T-helper 2 cell treated with Interferon-gamma antibody and Interleukin-4, amounts not matched to agents 5 μg/mL and 100 μg/mL, for 36 hours (primary cell): ENCODE results near the gene PRR5.
A peak's percentile ranks its signal among the peaks of the same experiment; 100 is the strongest.

Source experiments
- DNase-seq: peaks from one replicate; pipeline ENCODE4 v3.0.0; 2021; ENCODE audit warnings: low spot score
- H3K27ac Mint-ChIP-seq: one replicate; pipeline ENCODE4 v1.8.0; 2021; ENCODE audit warnings: mild to moderate bottlenecking, mixed read lengths
- H3K27me3 Mint-ChIP-seq: one replicate; pipeline ENCODE4 v1.8.0; 2021; ENCODE audit warnings: low read depth, mixed read lengths
- H3K36me3 Mint-ChIP-seq: one replicate; pipeline ENCODE4 v1.8.0; 2021; ENCODE audit warnings: low read depth, mixed read lengths
- H3K4me1 Mint-ChIP-seq: one replicate; pipeline ENCODE4 v1.8.0; 2021; ENCODE audit warnings: low read depth, mixed read lengths
- H3K4me3 Mint-ChIP-seq: one replicate; pipeline ENCODE4 v1.8.0; 2022; ENCODE audit warnings: mild to moderate bottlenecking, moderate library complexity, mixed read lengths
- H3K9me3 Mint-ChIP-seq: one replicate; pipeline ENCODE4 v1.8.0; 2021; ENCODE audit warnings: mixed read lengths

The PRR5 gene

GRCh38 chr22:44706488-44706887 is 4.5 kb downstream of the PRR5 start:
- H3K4me3 Mint-ChIP-seq, result no peak overlapping the region

GRCh38 chr22:44707178-44707577 is 5.2 kb downstream of the PRR5 start:
- peaks cover 8% of the 10 kb centered on the region for H3K27me3 Mint-ChIP-seq
- H3K36me3 Mint-ChIP-seq, result no peaks in the 10 kb centered on the region
- no peaks in the 10 kb centered on the region for H3K9me3 Mint-ChIP-seq
- no peak overlapping the region for H3K4me3 Mint-ChIP-seq
- peaks cover 3% of the 10 kb centered on the region for H3K4me1 Mint-ChIP-seq
- no peak for DNase-seq
- H3K27ac Mint-ChIP-seq, result no peak overlapping the region

More at GRCh38 chr22:44706488-44706887, 4.5 kb downstream of the PRR5 start:
- H3K27ac Mint-ChIP-seq, result no peak overlapping the region
- H3K27me3 Mint-ChIP-seq, result peaks cover 8% of the 10 kb centered on the region
- H3K36me3 Mint-ChIP-seq, result no peaks in the 10 kb centered on the region
- no peak for DNase-seq
- no peaks in the 10 kb centered on the region for H3K9me3 Mint-ChIP-seq
- H3K4me1 Mint-ChIP-seq, result peaks cover 6% of the 10 kb centered on the region

GRCh38 chr22:44707752-44708151 is 5.7 kb downstream of the PRR5 start:
- Mint-ChIP-seq H3K4me1 (peaks cover 3% of the 10 kb centered on the region), H3K36me3 (no peaks in the 10 kb centered on the region), H3K27me3 (peaks cover 8% of the 10 kb centered on the region), H3K9me3 (no peaks in the 10 kb centered on the region), H3K4me3 (no peak overlapping the region), H3K27ac (no peak overlapping the region)
- no peak for DNase-seq

- DNase-seq, result no peak
- no peak overlapping the region for H3K4me3 Mint-ChIP-seq
- no peaks in the 10 kb centered on the region for H3K36me3 Mint-ChIP-seq
- no peaks in the 10 kb centered on the region for H3K9me3 Mint-ChIP-seq
- no peak overlapping the region for H3K27ac Mint-ChIP-seq
- no peaks in the 10 kb centered on the region for H3K27me3 Mint-ChIP-seq
- H3K4me1 Mint-ChIP-seq, result peaks cover 3% of the 10 kb centered on the region
Observed at GRCh38 chr22:44709881-44710392, 7.9 kb downstream of the PRR5 start.

- peaks cover 3% of the 10 kb centered on the region for H3K4me1 Mint-ChIP-seq
- H3K36me3 Mint-ChIP-seq, result no peaks in the 10 kb centered on the region
- no peaks in the 10 kb centered on the region for H3K27me3 Mint-ChIP-seq
- peak overlapping the region; percentile 19 for H3K4me3 Mint-ChIP-seq
- DNase-seq, result no peak
- H3K9me3 Mint-ChIP-seq, result no peaks in the 10 kb centered on the region
- peak overlapping the region; percentile 1 for H3K27ac Mint-ChIP-seq
Observed at GRCh38 chr22:44710474-44711240, 8.7 kb downstream of the PRR5 start.

GRCh38 chr22:44711241-44711560 is 9.2 kb downstream of the PRR5 start:
- H3K36me3 Mint-ChIP-seq, result no peaks in the 10 kb centered on the region
- no peaks in the 10 kb centered on the region for H3K9me3 Mint-ChIP-seq
- no peak overlapping the region for H3K4me3 Mint-ChIP-seq
- H3K27me3 Mint-ChIP-seq, result no peaks in the 10 kb centered on the region
- H3K27ac Mint-ChIP-seq, result peak overlapping the region; percentile 20
- peaks cover 3% of the 10 kb centered on the region for H3K4me1 Mint-ChIP-seq
- no peak for DNase-seq

GRCh38 chr22:44711690-44712555 is 9.9 kb downstream of the PRR5 start:
- H3K4me3 Mint-ChIP-seq, result no peak overlapping the region
- peaks cover 3% of the 10 kb centered on the region for H3K4me1 Mint-ChIP-seq
- H3K36me3 Mint-ChIP-seq, result no peaks in the 10 kb centered on the region
- no peaks in the 10 kb centered on the region for H3K9me3 Mint-ChIP-seq
- H3K27me3 Mint-ChIP-seq, result no peaks in the 10 kb centered on the region
- H3K27ac Mint-ChIP-seq, result no peak overlapping the region
- DNase-seq, result no peak

- no peak for DNase-seq
- H3K27ac Mint-ChIP-seq, result no peak overlapping the region
- H3K9me3 Mint-ChIP-seq, result no peaks in the 10 kb centered on the region
- no peaks in the 10 kb centered on the region for H3K36me3 Mint-ChIP-seq
- H3K4me1 Mint-ChIP-seq, result peaks cover 3% of the 10 kb centered on the region
- no peaks in the 10 kb centered on the region for H3K27me3 Mint-ChIP-seq
- H3K4me3 Mint-ChIP-seq, result no peak overlapping the region
Observed at GRCh38 chr22:44712962-44713361, 11.0 kb downstream of the PRR5 start.

GRCh38 chr22:44714703-44715350 is 12.8 kb downstream of the PRR5 start:
- H3K4me3 Mint-ChIP-seq, result no peak overlapping the region
- H3K9me3 Mint-ChIP-seq, result no peaks in the 10 kb centered on the region
- no peaks in the 10 kb centered on the region for H3K36me3 Mint-ChIP-seq
- H3K4me1 Mint-ChIP-seq, result peaks cover 9% of the 10 kb centered on the region
- no peak overlapping the region for H3K27ac Mint-ChIP-seq
- no peak for DNase-seq
- no peaks in the 10 kb centered on the region for H3K27me3 Mint-ChIP-seq

GRCh38 chr22:44718418-44718817 is 16.4 kb downstream of the PRR5 start:
- Mint-ChIP-seq H3K4me3 (no peak overlapping the region), H3K27ac (no peak overlapping the region), H3K9me3 (no peaks in the 10 kb centered on the region), H3K36me3 (no peaks in the 10 kb centered on the region), H3K27me3 (no peaks in the 10 kb centered on the region), H3K4me1 (peaks cover 6% of the 10 kb centered on the region)
- DNase-seq, result no peak

- DNase-seq, result no peak
- no peak overlapping the region for H3K27ac Mint-ChIP-seq
- no peaks in the 10 kb centered on the region for H3K9me3 Mint-ChIP-seq
- no peaks in the 10 kb centered on the region for H3K36me3 Mint-ChIP-seq
- peaks cover 6% of the 10 kb centered on the region for H3K4me1 Mint-ChIP-seq
- H3K27me3 Mint-ChIP-seq, result no peaks in the 10 kb centered on the region
- H3K4me3 Mint-ChIP-seq, result no peak overlapping the region
Observed at GRCh38 chr22:44719586-44720368, 17.8 kb downstream of the PRR5 start.

GRCh38 chr22:44721213-44721612 is 19.2 kb downstream of the PRR5 start:
- peaks cover 6% of the 10 kb centered on the region for H3K4me1 Mint-ChIP-seq
- no peaks in the 10 kb centered on the region for H3K36me3 Mint-ChIP-seq

GRCh38 chr22:44722611-44723010 is 20.6 kb downstream of the PRR5 start:
- no peaks in the 10 kb centered on the region for H3K36me3 Mint-ChIP-seq
- DNase-seq, result no peak
- no peaks in the 10 kb centered on the region for H3K27me3 Mint-ChIP-seq
- no peak overlapping the region for H3K27ac Mint-ChIP-seq
- peaks cover 6% of the 10 kb centered on the region for H3K4me1 Mint-ChIP-seq
- H3K9me3 Mint-ChIP-seq, result no peaks in the 10 kb centered on the region
- H3K4me3 Mint-ChIP-seq, result no peak overlapping the region

More at GRCh38 chr22:44721213-44721612, 19.2 kb downstream of the PRR5 start:
- no peak for DNase-seq
- Mint-ChIP-seq H3K27ac (no peak overlapping the region), H3K27me3 (no peaks in the 10 kb centered on the region), H3K9me3 (no peaks in the 10 kb centered on the region), H3K4me3 (no peak overlapping the region)
